AG04449 (cell line): ENCODE measurements around the gene RADIL.

Experiments
- CTCF ChIA-PET: fragments of 350-600 bp; formaldehyde crosslinking; extraction: SDS; loops from one replicate; lab custom pipeline; 2021; ENCODE audit warnings: antibody characterized with exemption; lab: Yijun Ruan, JAX
- POLR2A ChIA-PET: fragments of 400-600, 350-600 bp; formaldehyde crosslinking; extraction: SDS; loops from one replicate; lab custom pipeline; 2020; ENCODE audit warnings: antibody characterized with exemption, inconsistent platforms; lab: Yijun Ruan, JAX
- DNase-seq: peaks from one replicate; pipeline ENCODE4 v3.0.0-alpha.2; 2010; ENCODE audit warnings: low read depth, low spot score
- H3K4me3 ChIP-seq: 2 replicates; pipeline ENCODE4 v1.5.1; 2011; ENCODE audit warnings: low read depth, mild to moderate bottlenecking, control low read depth, low read length
- TF ChIP-seq, protein P1 (sequence below): IDR thresholded peaks from one replicate; pipeline ENCODE4 v1.5.1; 2011; ENCODE audit warnings: mild to moderate bottlenecking, moderate library complexity, low read length, control low read depth, inconsistent platforms; ENCODE audit not compliant: insufficient read depth; ENCODE audit errors: missing control alignments

The RADIL gene

GRCh38 chr7:4861227-4861626 is 22.3 kb downstream of the RADIL start:
- no peak overlapping the region; the same call in 1 of the 2 replicates for H3K4me3 ChIP-seq
- CTCF ChIA-PET, result no interaction called here

DNA sequence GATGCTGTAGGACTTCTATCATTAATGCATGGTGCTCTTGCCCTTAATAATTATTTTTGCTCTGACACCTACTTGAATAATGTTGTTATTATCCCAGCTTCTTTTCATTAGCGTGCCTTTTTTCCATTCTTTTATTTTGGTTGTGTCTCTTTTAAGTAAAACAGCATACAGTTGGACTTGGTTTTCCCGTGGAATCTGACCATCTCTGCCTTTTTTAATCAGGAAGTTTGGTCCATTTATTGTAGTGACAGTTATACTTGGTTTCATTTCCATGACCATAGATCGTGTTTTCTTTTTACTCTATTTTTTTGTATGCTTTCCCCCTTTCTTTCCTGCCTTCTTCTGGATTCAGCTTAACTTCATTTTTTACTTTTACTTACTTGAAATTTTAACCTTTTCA is 26.3 kb downstream of the RADIL start:
- TF ChIP-seq, protein P1, sequence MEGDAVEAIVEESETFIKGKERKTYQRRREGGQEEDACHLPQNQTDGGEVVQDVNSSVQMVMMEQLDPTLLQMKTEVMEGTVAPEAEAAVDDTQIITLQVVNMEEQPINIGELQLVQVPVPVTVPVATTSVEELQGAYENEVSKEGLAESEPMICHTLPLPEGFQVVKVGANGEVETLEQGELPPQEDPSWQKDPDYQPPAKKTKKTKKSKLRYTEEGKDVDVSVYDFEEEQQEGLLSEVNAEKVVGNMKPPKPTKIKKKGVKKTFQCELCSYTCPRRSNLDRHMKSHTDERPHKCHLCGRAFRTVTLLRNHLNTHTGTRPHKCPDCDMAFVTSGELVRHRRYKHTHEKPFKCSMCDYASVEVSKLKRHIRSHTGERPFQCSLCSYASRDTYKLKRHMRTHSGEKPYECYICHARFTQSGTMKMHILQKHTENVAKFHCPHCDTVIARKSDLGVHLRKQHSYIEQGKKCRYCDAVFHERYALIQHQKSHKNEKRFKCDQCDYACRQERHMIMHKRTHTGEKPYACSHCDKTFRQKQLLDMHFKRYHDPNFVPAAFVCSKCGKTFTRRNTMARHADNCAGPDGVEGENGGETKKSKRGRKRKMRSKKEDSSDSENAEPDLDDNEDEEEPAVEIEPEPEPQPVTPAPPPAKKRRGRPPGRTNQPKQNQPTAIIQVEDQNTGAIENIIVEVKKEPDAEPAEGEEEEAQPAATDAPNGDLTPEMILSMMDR, result no peak
- ChIA-PET POLR2A (no interaction called here), CTCF (no interaction called here)
- DNase-seq, result no peak
- no peak overlapping the region for H3K4me3 ChIP-seq

More at GRCh38 chr7:4861227-4861626, 22.3 kb downstream of the RADIL start:
- TF ChIP-seq, protein P1, result no peak
- POLR2A ChIA-PET, result no interaction called here
- no peak for DNase-seq

- no peak overlapping the region for H3K4me3 ChIP-seq
- POLR2A ChIA-PET, result no interaction called here
- DNase-seq, result no peak
- TF ChIP-seq, protein P1, result no peak
- CTCF ChIA-PET, result interaction anchor here (1.0 kb wide), 1 partner anchor 27 kb away, joined by 3 read pairs; no protein-coding TSS in a partner anchor
These were observed 27.0 kb downstream of the RADIL start for GRCh38 chr7:4856336-4857057.

GRCh38 chr7:4854916-4855315 is 28.6 kb downstream of the RADIL start:
- ChIA-PET CTCF (no interaction called here), POLR2A (no interaction called here)
- TF ChIP-seq, protein P1, result no peak
- DNase-seq, result no peak
- H3K4me3 ChIP-seq, result no peak overlapping the region

- H3K4me3 ChIP-seq, result no peak overlapping the region
- ChIA-PET CTCF (no interaction called here), POLR2A (no interaction called here)
- TF ChIP-seq, protein P1, result no peak
- DNase-seq, result no peak
These were observed 31.8 kb downstream of the RADIL start for GRCh38 chr7:4851459-4852422.
